GM19463 (cell line): ENCODE data around the gene FRMD6.

ENCODE experiments used
- ATAC-seq: cut with Tn5 transposase; IDR thresholded peaks from one replicate; pipeline ENCODE4 v1.9.1; 2021; ENCODE audit warnings: mild to moderate bottlenecking, moderate library complexity; ENCODE audit not compliant: unreplicated experiment

Gene FRMD6

GRCh38 chr14:51651388-51652167, at the start of gene FRMD6:
FRMD6 (plus strand) TSS chr14:51651910; CDS start chr14:51689837, 37,927 bp downstream.
- ATAC-seq = peak; percentile 68

GRCh38 chr14:51602310-51602709, 49.4 kb upstream of the FRMD6 start:
- ATAC-seq = no peak

- no peak for ATAC-seq
Measured at GRCh38 chr14:51603495-51603894, 48.2 kb upstream of the FRMD6 start.

- ATAC-seq = no peak
Measured at GRCh38 chr14:51604073-51604472, 47.6 kb upstream of the FRMD6 start.

GRCh38 chr14:51605575-51605974, 46.1 kb upstream of the FRMD6 start:
- ATAC-seq = no peak

GRCh38 chr14:51607711-51608110, 44.0 kb upstream of the FRMD6 start:
- ATAC-seq = no peak

- peak; percentile 13 for ATAC-seq
Measured at GRCh38 chr14:51609251-51609954, 42.3 kb upstream of the FRMD6 start.

- peak; percentile 82 for ATAC-seq
Measured at GRCh38 chr14:51609955-51610283, 41.8 kb upstream of the FRMD6 start.

- no peak for ATAC-seq
Measured at GRCh38 chr14:51610771-51611170, 40.9 kb upstream of the FRMD6 start.

GRCh38 chr14:51612449-51612848, 39.3 kb upstream of the FRMD6 start:
- ATAC-seq = no peak

- ATAC-seq = no peak
Measured at GRCh38 chr14:51613416-51613815, 38.3 kb upstream of the FRMD6 start.

- no peak for ATAC-seq
Measured at GRCh38 chr14:51614707-51615106, 37.0 kb upstream of the FRMD6 start.

GRCh38 chr14:51616256-51616655, 35.5 kb upstream of the FRMD6 start:
- no peak for ATAC-seq

- no peak for ATAC-seq
Measured at GRCh38 chr14:51616724-51617409, 34.8 kb upstream of the FRMD6 start.

- ATAC-seq = no peak
Measured at GRCh38 chr14:51619561-51619960, 32.1 kb upstream of the FRMD6 start.

- ATAC-seq = no peak
Measured at GRCh38 chr14:51620056-51620455, 31.7 kb upstream of the FRMD6 start.

- ATAC-seq = no peak
Measured at GRCh38 chr14:51621654-51622053, 30.1 kb upstream of the FRMD6 start.

- no peak for ATAC-seq
Measured at GRCh38 chr14:51622376-51622775, 29.3 kb upstream of the FRMD6 start.

GRCh38 chr14:51624955-51625569, 26.6 kb upstream of the FRMD6 start:
- ATAC-seq = no peak

- ATAC-seq = no peak
Measured at GRCh38 chr14:51626185-51626584, 25.5 kb upstream of the FRMD6 start.

- no peak for ATAC-seq
Measured at GRCh38 chr14:51626788-51627187, 24.9 kb upstream of the FRMD6 start.
